GM19455 (cell line): ENCODE data around the gene GRAMD1A.

Experiments
- ATAC-seq: cut with Tn5 transposase; IDR thresholded peaks from one replicate; pipeline ENCODE4 v1.9.1; 2021; ENCODE audit not compliant: unreplicated experiment

Gene GRAMD1A

GRCh38 chr19:35069696-35070095, 69.6 kb downstream of the GRAMD1A start:
- no peak for ATAC-seq

GRCh38 chr19:35070471-35070870, 70.3 kb downstream of the GRAMD1A start:
- ATAC-seq: no peak

- no peak for ATAC-seq
Measured at GRCh38 chr19:35073516-35073915, 73.4 kb downstream of the GRAMD1A start.

GRCh38 chr19:35073941-35074340, 73.8 kb downstream of the GRAMD1A start:
- no peak for ATAC-seq

GRCh38 chr19:35074426-35075201, 74.5 kb downstream of the GRAMD1A start:
- no peak for ATAC-seq

GRCh38 chr19:35075202-35076025, 75.3 kb downstream of the GRAMD1A start:
- ATAC-seq: no peak

GRCh38 chr19:35076026-35076370, 75.9 kb downstream of the GRAMD1A start:
- ATAC-seq: no peak
